Stimulated activated memory B cell treated with anti-CD40 and anti-IgM and Interleukin-4, amounts not matched to agents 10 μg/mL and 1 μg/mL and 100 μg/mL, for 72 hours (primary cell): ENCODE measurements around the gene SMARCAL1.

Experiments
- ATAC-seq: fragments of 150-1000 bp; cut with Tn5 transposase; 2 replicates; pipeline ENCODE4 v1.10.0; 2021
- H3K27ac Mint-ChIP-seq: one replicate; pipeline ENCODE4 v1.8.0; 2022; ENCODE audit warnings: mild to moderate bottlenecking, mixed read lengths
- H3K27me3 Mint-ChIP-seq: one replicate; pipeline ENCODE4 v1.8.0; 2022; ENCODE audit warnings: mixed read lengths
- H3K36me3 Mint-ChIP-seq: one replicate; pipeline ENCODE4 v1.8.0; 2022; ENCODE audit warnings: mixed read lengths
- H3K4me1 Mint-ChIP-seq: one replicate; pipeline ENCODE4 v1.8.0; 2022; ENCODE audit warnings: mixed read lengths
- H3K4me3 Mint-ChIP-seq: one replicate; pipeline ENCODE4 v1.8.0; 2022; ENCODE audit warnings: mild to moderate bottlenecking, moderate library complexity, mixed read lengths
- H3K9me3 Mint-ChIP-seq: one replicate; pipeline ENCODE4 v1.8.0; 2022; ENCODE audit warnings: mixed read lengths

SMARCAL1 gene

GRCh38 chr2:216413882-216414281 lies 1.6 kb downstream of the SMARCAL1 start:
- H3K27ac Mint-ChIP-seq: peak overlapping the region; percentile 19
- no peak overlapping the region for H3K4me3 Mint-ChIP-seq

GRCh38 chr2:216414772-216415319 lies 2.6 kb downstream of the SMARCAL1 start:
- peaks cover 18% of the 10 kb centered on the region for H3K36me3 Mint-ChIP-seq
- no peaks in the 10 kb centered on the region for H3K9me3 Mint-ChIP-seq
- no peak overlapping the region for H3K27ac Mint-ChIP-seq
- H3K4me1 Mint-ChIP-seq: peaks cover 30% of the 10 kb centered on the region
- no peak for ATAC-seq
- no peak overlapping the region for H3K4me3 Mint-ChIP-seq
- H3K27me3 Mint-ChIP-seq: no peaks in the 10 kb centered on the region

More at GRCh38 chr2:216413882-216414281, 1.6 kb downstream of the SMARCAL1 start:
- no peak for ATAC-seq
- H3K36me3 Mint-ChIP-seq: peaks cover 9% of the 10 kb centered on the region
- no peaks in the 10 kb centered on the region for H3K27me3 Mint-ChIP-seq
- peaks cover 30% of the 10 kb centered on the region for H3K4me1 Mint-ChIP-seq
- H3K9me3 Mint-ChIP-seq: no peaks in the 10 kb centered on the region

- Mint-ChIP-seq H3K4me1 (peaks cover 30% of the 10 kb centered on the region), H3K36me3 (peaks cover 25% of the 10 kb centered on the region), H3K27me3 (no peaks in the 10 kb centered on the region), H3K9me3 (no peaks in the 10 kb centered on the region), H3K27ac (no peak overlapping the region), H3K4me3 (no peak overlapping the region)
- no peak for ATAC-seq
These were observed 3.3 kb downstream of the SMARCAL1 start for GRCh38 chr2:216415541-216415940.

GRCh38 chr2:216416571-216417307 lies 4.5 kb downstream of the SMARCAL1 start:
- peak overlapping the region; percentile 71 for H3K27ac Mint-ChIP-seq
- no peaks in the 10 kb centered on the region for H3K9me3 Mint-ChIP-seq
- no peaks in the 10 kb centered on the region for H3K27me3 Mint-ChIP-seq
- no peak for ATAC-seq
- peaks cover 30% of the 10 kb centered on the region for H3K36me3 Mint-ChIP-seq
- peaks cover 30% of the 10 kb centered on the region for H3K4me1 Mint-ChIP-seq
- no peak overlapping the region for H3K4me3 Mint-ChIP-seq

GRCh38 chr2:216418981-216419380 lies 6.7 kb downstream of the SMARCAL1 start:
- peaks cover 16% of the 10 kb centered on the region for H3K4me1 Mint-ChIP-seq
- H3K27ac Mint-ChIP-seq: no peak overlapping the region
- no peaks in the 10 kb centered on the region for H3K27me3 Mint-ChIP-seq
- H3K9me3 Mint-ChIP-seq: no peaks in the 10 kb centered on the region
- H3K36me3 Mint-ChIP-seq: peaks cover 52% of the 10 kb centered on the region
- no peak for ATAC-seq
- no peak overlapping the region for H3K4me3 Mint-ChIP-seq

- H3K4me3 Mint-ChIP-seq: no peak overlapping the region
- H3K4me1 Mint-ChIP-seq: peaks cover 16% of the 10 kb centered on the region
- no peaks in the 10 kb centered on the region for H3K27me3 Mint-ChIP-seq
- no peak for ATAC-seq
- peaks cover 61% of the 10 kb centered on the region for H3K36me3 Mint-ChIP-seq
- H3K9me3 Mint-ChIP-seq: peaks cover 5% of the 10 kb centered on the region
- no peak overlapping the region for H3K27ac Mint-ChIP-seq
These were observed 8.2 kb downstream of the SMARCAL1 start for GRCh38 chr2:216420367-216421101.

- Mint-ChIP-seq H3K36me3 (peaks cover 73% of the 10 kb centered on the region), H3K9me3 (peaks cover 5% of the 10 kb centered on the region), H3K4me1 (peaks cover under 1% of the 10 kb centered on the region), H3K27me3 (no peaks in the 10 kb centered on the region), H3K27ac (no peak overlapping the region), H3K4me3 (no peak overlapping the region)
- no peak for ATAC-seq
These were observed 10.8 kb downstream of the SMARCAL1 start for GRCh38 chr2:216423071-216423470.

- H3K9me3 Mint-ChIP-seq: peaks cover 5% of the 10 kb centered on the region
- no peaks in the 10 kb centered on the region for H3K4me1 Mint-ChIP-seq
- no peak overlapping the region for H3K27ac Mint-ChIP-seq
- no peaks in the 10 kb centered on the region for H3K27me3 Mint-ChIP-seq
- peaks cover 81% of the 10 kb centered on the region for H3K36me3 Mint-ChIP-seq
- no peak for ATAC-seq
- H3K4me3 Mint-ChIP-seq: no peak overlapping the region
These were observed 12.0 kb downstream of the SMARCAL1 start for GRCh38 chr2:216424274-216424673.

- no peaks in the 10 kb centered on the region for H3K27me3 Mint-ChIP-seq
- ATAC-seq: no peak
- H3K4me3 Mint-ChIP-seq: no peak overlapping the region
- H3K9me3 Mint-ChIP-seq: peaks cover 5% of the 10 kb centered on the region
- H3K27ac Mint-ChIP-seq: no peak overlapping the region
- H3K36me3 Mint-ChIP-seq: peaks cover 82% of the 10 kb centered on the region
- no peaks in the 10 kb centered on the region for H3K4me1 Mint-ChIP-seq
These were observed 12.9 kb downstream of the SMARCAL1 start for GRCh38 chr2:216425008-216425787.

GRCh38 chr2:216426166-216426777 lies 14.0 kb downstream of the SMARCAL1 start:
- no peaks in the 10 kb centered on the region for H3K4me1 Mint-ChIP-seq
- ATAC-seq: no peak
- H3K9me3 Mint-ChIP-seq: peaks cover 5% of the 10 kb centered on the region
- H3K36me3 Mint-ChIP-seq: peaks cover 87% of the 10 kb centered on the region
- no peak overlapping the region for H3K27ac Mint-ChIP-seq
- H3K4me3 Mint-ChIP-seq: no peak overlapping the region
- no peaks in the 10 kb centered on the region for H3K27me3 Mint-ChIP-seq

- Mint-ChIP-seq H3K36me3 (peaks cover 88% of the 10 kb centered on the region), H3K4me1 (no peaks in the 10 kb centered on the region), H3K4me3 (no peak overlapping the region), H3K9me3 (peaks cover 5% of the 10 kb centered on the region), H3K27ac (no peak overlapping the region), H3K27me3 (no peaks in the 10 kb centered on the region)
- no peak for ATAC-seq
These were observed 14.7 kb downstream of the SMARCAL1 start for GRCh38 chr2:216426938-216427337.

GRCh38 chr2:216428618-216429350 lies 16.5 kb downstream of the SMARCAL1 start:
- Mint-ChIP-seq H3K4me1 (no peaks in the 10 kb centered on the region), H3K27me3 (no peaks in the 10 kb centered on the region), H3K9me3 (peaks cover 5% of the 10 kb centered on the region), H3K36me3 (peaks cover 82% of the 10 kb centered on the region), H3K4me3 (no peak overlapping the region), H3K27ac (peak overlapping the region; percentile 3)
- ATAC-seq: no peak

- no peaks in the 10 kb centered on the region for H3K27me3 Mint-ChIP-seq
- no peak overlapping the region for H3K27ac Mint-ChIP-seq
- peaks cover 82% of the 10 kb centered on the region for H3K36me3 Mint-ChIP-seq
- ATAC-seq: no peak
- H3K4me3 Mint-ChIP-seq: no peak overlapping the region
- peaks cover 5% of the 10 kb centered on the region for H3K9me3 Mint-ChIP-seq
- H3K4me1 Mint-ChIP-seq: no peaks in the 10 kb centered on the region
These were observed 17.1 kb downstream of the SMARCAL1 start for GRCh38 chr2:216429428-216429827.

GRCh38 chr2:216430811-216431530 lies 18.7 kb downstream of the SMARCAL1 start:
- Mint-ChIP-seq H3K4me3 (no peak overlapping the region), H3K4me1 (no peaks in the 10 kb centered on the region), H3K27ac (no peak overlapping the region), H3K9me3 (no peaks in the 10 kb centered on the region), H3K27me3 (no peaks in the 10 kb centered on the region), H3K36me3 (peaks cover 83% of the 10 kb centered on the region)
- no peak for ATAC-seq
